Fibroblast of lung (primary cell): ENCODE results near the gene MRTO4.

Experiments
- CTCF ChIP-seq, 2 donors: IDR thresholded peaks in 1 of 2; conservative IDR thresholded peaks in 1 of 2; 1 replicate in 1 of 2; 2 replicates in 1 of 2; pipeline ENCODE4 v1.5.1; 2011 to 2012; ENCODE audit warnings: low read length in 2 of 2, control low read depth in 1 of 2, inconsistent platforms in 1 of 2, low read depth in 1 of 2, mild to moderate bottlenecking in 1 of 2
- EZH2 ChIP-seq: IDR thresholded peaks from 2 replicates; pipeline ENCODE4 v1.5.1; 2012; ENCODE audit warnings: low read length, control low read depth, mild to moderate bottlenecking; ENCODE audit errors: missing control alignments

DNA sequence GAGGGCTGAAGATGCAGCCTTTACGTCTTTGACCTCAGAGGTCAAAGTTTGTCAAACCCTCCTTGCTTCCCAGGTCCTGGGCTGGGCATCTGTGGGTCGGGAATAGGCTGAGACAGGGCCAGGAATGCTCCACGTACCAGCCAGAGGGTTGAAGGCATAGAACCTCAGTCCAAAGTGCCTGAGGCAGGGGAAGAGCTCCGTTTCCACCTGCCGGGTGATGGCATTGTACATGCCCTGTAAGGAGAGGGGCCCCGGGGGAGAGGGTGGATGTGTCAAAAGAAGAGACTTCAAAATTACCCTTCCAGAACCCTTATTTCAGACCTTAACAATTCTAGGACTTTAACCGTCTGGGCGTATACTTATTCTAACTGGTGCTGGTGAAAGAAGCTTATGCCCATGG is 33.3 kb downstream of the MRTO4 start:
- TF ChIP-seq CTCF (conservative IDR thresholded peaks at IDR 0.05 in 1 of 2, IDR thresholded peaks at IDR 0.05 in 1 of 2; ENCODE audit: low read depth in 1 of 2, low read length in 2 of 2) (no peak), EZH2 (no peak)
